CD4-positive, alpha-beta T cell (primary cell): ENCODE data around the gene FAM13C. TPM values are rescaled to one million over a fixed set of nuclear protein-coding genes. Genes with fewer than 3 reads are reported as not detected.

Source experiments
- ATAC-seq: fragments of 200-7000 bp; cut with Tn5 transposase; one replicate; pipeline ENCODE4 v1.10.0; 2022; ENCODE audit warnings: mild to moderate bottlenecking; ENCODE audit not compliant: poor library complexity
- CTCF ChIA-PET: fragments of 350-600 bp; sonication (Branson Sonifier 250); formaldehyde crosslinking; loops from one replicate; lab custom pipeline; 2021; ENCODE audit warnings: antibody characterized with exemption, inconsistent platforms; lab: Charles Lee
- POLR2A ChIA-PET: fragments of 350-600 bp; sonication (Branson Sonifier 250); formaldehyde crosslinking; loops from one replicate; lab custom pipeline; 2021; ENCODE audit warnings: antibody characterized with exemption, inconsistent platforms; lab: Charles Lee
- DNase-seq, 14 experiments: peaks; one replicate each; pipeline ENCODE4 v3.0.0-alpha.2; 2013 to 2020; ENCODE audit warnings: mixed read lengths in 2 of 14
- H3K27ac ChIP-seq, 2 donors: one replicate each; pipeline versions ENCODE4 v1.5.1 to v1.7.0; 2013; ENCODE audit warnings: low read length in 2 of 2, low read depth in 1 of 2, mild to moderate bottlenecking in 1 of 2
- H3K27me3 ChIP-seq, 2 experiments: 1 replicate in 1 of 2; 2 replicates in 1 of 2; pipeline versions ENCODE4 v1.6.1 to v1.7.0; 2013; ENCODE audit warnings: low read length in 2 of 2, control low read depth in 1 of 2, mild to moderate bottlenecking in 1 of 2, moderate library complexity in 1 of 2; ENCODE audit not compliant: insufficient read depth in 2 of 2, control insufficient read depth in 1 of 2
- H3K36me3 ChIP-seq: one replicate; pipeline ENCODE4 v1.6.1; 2013; ENCODE audit warnings: low read length, control low read depth; ENCODE audit not compliant: insufficient read depth
- H3K4me1 ChIP-seq: one replicate; pipeline ENCODE4 v1.6.1; 2013; ENCODE audit warnings: low read length, control low read depth; ENCODE audit not compliant: insufficient read depth
- H3K4me3 ChIP-seq: one replicate; pipeline ENCODE4 v1.5.1; 2013; ENCODE audit warnings: mild to moderate bottlenecking, low read length, moderate library complexity
- H3K9me3 ChIP-seq, 2 experiments: 1 replicate in 1 of 2; 2 replicates in 1 of 2; pipeline versions ENCODE4 v1.6.1 to v1.7.0; 2013; ENCODE audit warnings: low read length in 2 of 2, mild to moderate bottlenecking in 2 of 2, control low read depth in 1 of 2, moderate library complexity in 1 of 2; ENCODE audit not compliant: control insufficient read depth in 1 of 2, insufficient read depth in 1 of 2
- H3K27ac Mint-ChIP-seq: one replicate; pipeline ENCODE4 v1.8.0; 2020; ENCODE audit warnings: mixed read lengths
- H3K27me3 Mint-ChIP-seq: one replicate; pipeline ENCODE4 v1.8.0; 2021; ENCODE audit warnings: mixed read lengths
- H3K36me3 Mint-ChIP-seq: one replicate; pipeline ENCODE4 v1.8.0; 2021; ENCODE audit warnings: low read depth, mixed read lengths
- H3K4me1 Mint-ChIP-seq: one replicate; pipeline ENCODE4 v1.8.0; 2021; ENCODE audit warnings: low read depth, mixed read lengths
- H3K4me3 Mint-ChIP-seq: one replicate; pipeline ENCODE4 v1.8.0; 2020; ENCODE audit warnings: mild to moderate bottlenecking, mixed read lengths
- H3K9me3 Mint-ChIP-seq: one replicate; pipeline ENCODE4 v1.8.0; 2020; ENCODE audit warnings: mixed read lengths
- intact Hi-C, 2 experiments: fragments of 100-400 bp; cut with DNase I in 1 of 2; cut with micrococcal nuclease in 1 of 2; formaldehyde crosslinking; loops; one replicate each; pipeline versions ENCODE4 v1.15.1 to v1.9.0; 2023 to 2025; cut with DNase I, micrococcal nuclease
- total RNA-seq, 174 experiments: library from RNA in 2 of 174; stranded (reverse) in 2 of 174; gene quantifications; one replicate each; pipeline ENCODE4 v1.2.3 and lab custom pipeline; 2021 to 2026
- TF ChIP-seq, protein P1 (sequence below): fragments of 200-600 bp; IDR thresholded peaks from one replicate; pipeline ENCODE4 v1.8.0; 2022; ENCODE audit warnings: antibody characterized with exemption, mild to moderate bottlenecking

The FAM13C gene
- total RNA-seq, 2 experiments from 2014 or later, result not detected

DNA sequence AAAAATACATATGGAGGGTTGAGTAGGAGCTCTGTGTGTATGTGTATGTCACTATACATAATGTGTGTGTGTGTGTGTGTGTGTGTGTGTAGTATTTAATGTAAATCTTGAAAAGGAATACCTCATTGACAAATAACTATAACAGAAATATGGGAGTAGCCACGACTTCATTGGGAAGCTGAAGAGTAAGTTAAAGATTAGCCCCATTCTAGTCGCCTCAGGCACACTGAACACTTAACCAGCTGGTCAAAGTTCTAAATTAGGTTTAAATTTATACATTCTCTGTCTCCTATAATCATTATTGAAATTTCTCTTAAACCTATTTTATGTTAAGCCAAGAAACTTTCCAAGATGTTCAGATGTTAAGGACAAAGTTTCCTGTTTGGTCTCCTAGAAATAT lies 45.3 kb downstream of the FAM13C start:
- H3K9me3 ChIP-seq, result no peaks in the 10 kb centered on the region
- H3K4me1 ChIP-seq, result no peaks in the 10 kb centered on the region
- CTCF ChIA-PET, result no interaction called here
- H3K36me3 ChIP-seq, result no peaks in the 10 kb centered on the region
- POLR2A ChIA-PET, result no interaction called here
- no peak overlapping the region for H3K27ac ChIP-seq
- no peaks in the 10 kb centered on the region for H3K4me1 Mint-ChIP-seq
- no peaks in the 10 kb centered on the region for H3K36me3 Mint-ChIP-seq
- H3K4me3 ChIP-seq, result no peak overlapping the region
- H3K27ac Mint-ChIP-seq, result no peak overlapping the region
- ATAC-seq (no peak), DNase-seq (no peak)
- no peaks in the 10 kb centered on the region for H3K27me3 Mint-ChIP-seq
- TF ChIP-seq, protein P1, sequence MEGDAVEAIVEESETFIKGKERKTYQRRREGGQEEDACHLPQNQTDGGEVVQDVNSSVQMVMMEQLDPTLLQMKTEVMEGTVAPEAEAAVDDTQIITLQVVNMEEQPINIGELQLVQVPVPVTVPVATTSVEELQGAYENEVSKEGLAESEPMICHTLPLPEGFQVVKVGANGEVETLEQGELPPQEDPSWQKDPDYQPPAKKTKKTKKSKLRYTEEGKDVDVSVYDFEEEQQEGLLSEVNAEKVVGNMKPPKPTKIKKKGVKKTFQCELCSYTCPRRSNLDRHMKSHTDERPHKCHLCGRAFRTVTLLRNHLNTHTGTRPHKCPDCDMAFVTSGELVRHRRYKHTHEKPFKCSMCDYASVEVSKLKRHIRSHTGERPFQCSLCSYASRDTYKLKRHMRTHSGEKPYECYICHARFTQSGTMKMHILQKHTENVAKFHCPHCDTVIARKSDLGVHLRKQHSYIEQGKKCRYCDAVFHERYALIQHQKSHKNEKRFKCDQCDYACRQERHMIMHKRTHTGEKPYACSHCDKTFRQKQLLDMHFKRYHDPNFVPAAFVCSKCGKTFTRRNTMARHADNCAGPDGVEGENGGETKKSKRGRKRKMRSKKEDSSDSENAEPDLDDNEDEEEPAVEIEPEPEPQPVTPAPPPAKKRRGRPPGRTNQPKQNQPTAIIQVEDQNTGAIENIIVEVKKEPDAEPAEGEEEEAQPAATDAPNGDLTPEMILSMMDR, result no peak
- peaks cover 2% of the 10 kb centered on the region for H3K9me3 Mint-ChIP-seq
- intact Hi-C loops, result no loop called here
- H3K27me3 ChIP-seq, result no peaks in the 10 kb centered on the region
- no peak overlapping the region for H3K4me3 Mint-ChIP-seq

DNA sequence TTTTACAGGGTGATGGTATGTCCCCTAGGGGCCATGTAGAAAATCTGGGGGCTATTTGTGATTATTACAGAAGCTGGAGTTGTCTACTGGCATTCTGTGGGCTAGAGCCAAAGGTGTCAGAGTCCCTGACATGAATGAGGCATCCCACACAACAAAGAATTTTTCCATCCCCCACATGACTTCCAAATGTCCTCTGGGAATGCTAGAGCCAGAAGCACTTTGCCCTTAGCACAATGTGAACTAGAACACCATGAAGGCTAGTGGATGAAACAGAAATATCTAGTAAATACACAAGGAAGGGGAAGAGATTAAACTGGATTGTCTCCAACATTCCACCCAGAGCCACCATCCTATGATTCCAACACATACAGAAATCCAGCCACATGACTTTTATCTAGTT lies 46.9 kb downstream of the FAM13C start:
- no peak overlapping the region for H3K4me3 ChIP-seq
- DNase-seq (no peak), ATAC-seq (no peak)
- Mint-ChIP-seq H3K27me3 (no peaks in the 10 kb centered on the region), H3K36me3 (no peaks in the 10 kb centered on the region), H3K27ac (no peak overlapping the region), H3K4me3 (no peak overlapping the region), H3K4me1 (no peaks in the 10 kb centered on the region), H3K9me3 (peaks cover 2% of the 10 kb centered on the region)
- intact Hi-C loops, result no loop called here
- H3K9me3 ChIP-seq, result no peaks in the 10 kb centered on the region
- no peaks in the 10 kb centered on the region for H3K36me3 ChIP-seq
- CTCF ChIA-PET, result no interaction called here
- POLR2A ChIA-PET, result no interaction called here
- no peak overlapping the region for H3K27ac ChIP-seq
- TF ChIP-seq, protein P1, result no peak
- no peaks in the 10 kb centered on the region for H3K27me3 ChIP-seq
- no peaks in the 10 kb centered on the region for H3K4me1 ChIP-seq

- no peak overlapping the region for H3K27ac ChIP-seq
- H3K4me3 Mint-ChIP-seq, result no peak overlapping the region
- H3K36me3 ChIP-seq, result no peaks in the 10 kb centered on the region
- H3K9me3 Mint-ChIP-seq, result no peaks in the 10 kb centered on the region
- H3K4me1 Mint-ChIP-seq, result no peaks in the 10 kb centered on the region
- DNase-seq (no peak), ATAC-seq (no peak)
- H3K9me3 ChIP-seq, result no peaks in the 10 kb centered on the region
- no peaks in the 10 kb centered on the region for H3K36me3 Mint-ChIP-seq
- ChIA-PET CTCF (no interaction called here), POLR2A (no interaction called here)
- no peaks in the 10 kb centered on the region for H3K27me3 Mint-ChIP-seq
- no peaks in the 10 kb centered on the region for H3K27me3 ChIP-seq
- no peak overlapping the region for H3K4me3 ChIP-seq
- intact Hi-C loops, result no loop called here
- H3K27ac Mint-ChIP-seq, result no peak overlapping the region
- H3K4me1 ChIP-seq, result no peaks in the 10 kb centered on the region
- TF ChIP-seq, protein P1, result no peak
Measured at GRCh38 chr10:59314268-59314667, 48.1 kb downstream of the FAM13C start.
